HepG2 (cell line): ENCODE data around the gene EIF4EBP3. TPM values are rescaled to one million over a fixed set of nuclear protein-coding genes. Genes with fewer than 3 reads are reported as not detected.

Experiments used
- BORCS8-MEF2B ChIP-seq: sonication (generic); formaldehyde crosslinking; IDR thresholded peaks from 2 replicates; pipeline ENCODE4 v1.8.0; 2022; ENCODE audit warnings: mild to moderate bottlenecking, missing genetic modification reagents
- DMTF1 ChIP-seq: sonication (generic); formaldehyde crosslinking; IDR thresholded peaks from 2 replicates; pipeline ENCODE4 v1.4.0; 2020; ENCODE audit warnings: mild to moderate bottlenecking, missing genetic modification reagents
- FOXP4 ChIP-seq: sonication (generic); formaldehyde crosslinking; IDR thresholded peaks from 2 replicates; pipeline ENCODE4 v1.4.0; 2020; ENCODE audit warnings: missing genetic modification reagents
- KDM3A ChIP-seq: IDR thresholded peaks from 2 replicates; pipeline ENCODE4 v1.6.1; 2018; ENCODE audit warnings: low read depth, missing compliant biosample characterization
- LCORL ChIP-seq, 2 experiments: fragments of 450-650 bp in 1 of 2; sonication (generic) in 1 of 2; formaldehyde crosslinking in 1 of 2; IDR thresholded peaks; 2 replicates each; pipeline versions ENCODE4 v1.5.0 to v1.6.1; 2017 to 2020; ENCODE audit warnings: antibody characterized with exemption in 1 of 2, missing genetic modification reagents in 1 of 2
- SNAI1 ChIP-seq: sonication (generic); formaldehyde crosslinking; IDR thresholded peaks from 2 replicates; pipeline ENCODE4 v1.5.0; 2020; ENCODE audit warnings: mild to moderate bottlenecking, missing genetic modification reagents, borderline replicate concordance
- TRIM22 ChIP-seq: fragments of 450-650 bp; IDR thresholded peaks from 2 replicates; pipeline ENCODE4 v1.6.1; 2017
- ZBTB20 ChIP-seq: sonication (generic); formaldehyde crosslinking; IDR thresholded peaks from 2 replicates; pipeline ENCODE4 v1.8.1; 2023; ENCODE audit warnings: missing genetic modification reagents, low read depth, mild to moderate bottlenecking, borderline replicate concordance
- ZNF24 ChIP-seq: fragments of 450-650 bp; IDR thresholded peaks from 2 replicates; pipeline ENCODE4 v1.6.1; 2017; ENCODE audit warnings: antibody characterized with exemption, mild to moderate bottlenecking
- ZNF720 ChIP-seq: sonication (generic); formaldehyde crosslinking; IDR thresholded peaks from 2 replicates; pipeline ENCODE4 v1.4.0; 2020; ENCODE audit warnings: missing genetic modification reagents
- ZNF747 ChIP-seq: sonication (generic); formaldehyde crosslinking; IDR thresholded peaks from 2 replicates; pipeline ENCODE4 v1.8.1; 2023; ENCODE audit warnings: missing genetic modification reagents, mild to moderate bottlenecking, borderline replicate concordance
- polyA plus RNA-seq, 8 experiments: library from polyadenylated mRNA; depleted of rRNA in 3 of 8; stranded (reverse) in 7 of 8; unstranded in 1 of 8; fragments of >200 nt; fragmentation: Illumina TruSeq in 4 of 8; extraction: Trizol in 4 of 8; gene quantifications; 2 replicates each; pipeline versions ENCODE4 v1.2.1 to v1.2.3, GENCODE V29; 2011 to 2016; ENCODE audit warnings: low read depth in 4 of 8, missing spikeins in 1 of 8, mixed read lengths in 1 of 8; ENCODE audit not compliant: insufficient read depth in 1 of 8
- total RNA-seq, 5 experiments: library from RNA; depleted of rRNA; stranded (reverse); fragments of >200 nt; fragmentation: Illumina TruSeq; extraction: Trizol; gene quantifications; 2 replicates each; pipeline ENCODE4 v1.2.3, GENCODE V29; 2016; ENCODE audit warnings: low read depth in 1 of 5
- TF ChIP-seq, protein P1 (sequence below): sonication (generic); formaldehyde crosslinking; IDR thresholded peaks from 2 replicates; pipeline ENCODE4 v1.8.1; 2023; ENCODE audit warnings: missing genetic modification reagents, mild to moderate bottlenecking, borderline replicate concordance
- TF ChIP-seq, protein P2 (sequence below): sonication (generic); formaldehyde crosslinking; IDR thresholded peaks from 2 replicates; pipeline ENCODE4 v1.5.1; 2020; ENCODE audit warnings: missing genetic modification reagents, mild to moderate bottlenecking, borderline replicate concordance
- TF ChIP-seq, protein P3 (sequence below): sonication (generic); formaldehyde crosslinking; IDR thresholded peaks from 2 replicates; pipeline ENCODE4 v1.4.0; 2020; ENCODE audit warnings: missing genetic modification reagents

EIF4EBP3 gene
- total and polyA plus RNA-seq, 2 of the 13 experiments (the other 11 are each of a cell fraction or from before 2014, with no cell fraction given) = 0.61 to 1.7 TPM

DNA sequence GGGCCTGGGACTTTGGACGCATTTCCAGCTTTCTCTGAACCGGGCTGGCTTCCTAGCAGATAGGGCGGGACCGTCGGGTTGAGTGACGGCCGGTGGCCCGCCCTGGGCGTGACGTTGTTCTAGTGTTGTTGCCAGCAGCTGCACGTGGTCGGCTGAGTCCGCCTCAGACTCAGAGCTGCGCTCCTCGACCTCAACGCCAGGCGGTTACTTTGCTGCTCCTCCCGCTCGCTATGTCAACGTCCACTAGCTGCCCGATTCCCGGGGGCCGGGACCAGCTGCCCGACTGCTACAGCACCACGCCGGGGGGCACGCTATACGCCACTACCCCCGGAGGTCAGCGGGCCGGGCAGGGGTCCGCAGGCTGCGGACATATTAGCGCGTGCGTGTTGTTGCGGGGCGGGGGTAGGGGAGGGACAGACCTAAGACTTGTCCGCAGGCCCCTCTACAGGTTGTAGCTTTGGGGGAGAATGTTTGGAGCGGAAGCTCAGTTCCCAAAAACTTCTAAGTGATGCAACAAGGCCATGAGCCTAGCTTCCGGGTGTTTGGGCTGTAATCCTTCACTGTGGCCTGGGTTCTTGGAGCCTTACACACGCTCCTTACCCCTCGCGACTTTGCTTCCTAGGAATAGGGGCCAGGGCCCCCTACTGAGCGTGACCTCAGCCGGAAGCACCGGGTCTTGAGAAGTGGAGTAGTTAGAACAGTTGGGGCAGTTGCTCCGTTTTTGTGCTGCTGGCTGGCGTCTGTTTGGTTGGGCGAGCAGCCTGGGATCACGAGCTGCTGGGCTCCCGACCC lies at the start of gene EIF4EBP3 (continued):
- TF ChIP-seq FOXP4 (CRISPR knock-in tag) = peak; percentile 77
- no peak for TF ChIP-seq TRIM22
- TF ChIP-seq LCORL (IDR thresholded peaks at IDR 0.05) = no peak
- peak; percentile 54; the same call in 1 of the 2 replicates for TF ChIP-seq LCORL (CRISPR knock-in tag; IDR thresholded peaks at IDR 0.05)
- TF ChIP-seq SNAI1 (CRISPR knock-in tag) = no peak
- TF ChIP-seq ZBTB20 (CRISPR knock-in tag) = peak; percentile 34; the same call in 1 of the 2 replicates
- no peak for TF ChIP-seq DMTF1 (CRISPR knock-in tag)
- TF ChIP-seq, protein P1, sequence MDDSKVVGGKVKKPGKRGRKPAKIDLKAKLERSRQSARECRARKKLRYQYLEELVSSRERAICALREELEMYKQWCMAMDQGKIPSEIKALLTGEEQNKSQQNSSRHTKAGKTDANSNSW (CRISPR knock-in tag) = no peak
- peak; percentile 39 for TF ChIP-seq BORCS8-MEF2B (CRISPR knock-in tag)
- TF ChIP-seq ZNF747 = peak; percentile 80; the same call in 1 of the 2 replicates
- TF ChIP-seq ZNF720 (CRISPR knock-in tag) = no peak
- peak; percentile 56; the same call in 1 of the 2 replicates for TF ChIP-seq KDM3A (CRISPR knock-in tag)
- TF ChIP-seq, protein P2, sequence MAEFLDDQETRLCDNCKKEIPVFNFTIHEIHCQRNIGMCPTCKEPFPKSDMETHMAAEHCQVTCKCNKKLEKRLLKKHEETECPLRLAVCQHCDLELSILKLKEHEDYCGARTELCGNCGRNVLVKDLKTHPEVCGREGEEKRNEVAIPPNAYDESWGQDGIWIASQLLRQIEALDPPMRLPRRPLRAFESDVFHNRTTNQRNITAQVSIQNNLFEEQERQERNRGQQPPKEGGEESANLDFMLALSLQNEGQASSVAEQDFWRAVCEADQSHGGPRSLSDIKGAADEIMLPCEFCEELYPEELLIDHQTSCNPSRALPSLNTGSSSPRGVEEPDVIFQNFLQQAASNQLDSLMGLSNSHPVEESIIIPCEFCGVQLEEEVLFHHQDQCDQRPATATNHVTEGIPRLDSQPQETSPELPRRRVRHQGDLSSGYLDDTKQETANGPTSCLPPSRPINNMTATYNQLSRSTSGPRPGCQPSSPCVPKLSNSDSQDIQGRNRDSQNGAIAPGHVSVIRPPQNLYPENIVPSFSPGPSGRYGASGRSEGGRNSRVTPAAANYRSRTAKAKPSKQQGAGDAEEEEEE (CRISPR knock-in tag) = no peak
- TF ChIP-seq, protein P3, sequence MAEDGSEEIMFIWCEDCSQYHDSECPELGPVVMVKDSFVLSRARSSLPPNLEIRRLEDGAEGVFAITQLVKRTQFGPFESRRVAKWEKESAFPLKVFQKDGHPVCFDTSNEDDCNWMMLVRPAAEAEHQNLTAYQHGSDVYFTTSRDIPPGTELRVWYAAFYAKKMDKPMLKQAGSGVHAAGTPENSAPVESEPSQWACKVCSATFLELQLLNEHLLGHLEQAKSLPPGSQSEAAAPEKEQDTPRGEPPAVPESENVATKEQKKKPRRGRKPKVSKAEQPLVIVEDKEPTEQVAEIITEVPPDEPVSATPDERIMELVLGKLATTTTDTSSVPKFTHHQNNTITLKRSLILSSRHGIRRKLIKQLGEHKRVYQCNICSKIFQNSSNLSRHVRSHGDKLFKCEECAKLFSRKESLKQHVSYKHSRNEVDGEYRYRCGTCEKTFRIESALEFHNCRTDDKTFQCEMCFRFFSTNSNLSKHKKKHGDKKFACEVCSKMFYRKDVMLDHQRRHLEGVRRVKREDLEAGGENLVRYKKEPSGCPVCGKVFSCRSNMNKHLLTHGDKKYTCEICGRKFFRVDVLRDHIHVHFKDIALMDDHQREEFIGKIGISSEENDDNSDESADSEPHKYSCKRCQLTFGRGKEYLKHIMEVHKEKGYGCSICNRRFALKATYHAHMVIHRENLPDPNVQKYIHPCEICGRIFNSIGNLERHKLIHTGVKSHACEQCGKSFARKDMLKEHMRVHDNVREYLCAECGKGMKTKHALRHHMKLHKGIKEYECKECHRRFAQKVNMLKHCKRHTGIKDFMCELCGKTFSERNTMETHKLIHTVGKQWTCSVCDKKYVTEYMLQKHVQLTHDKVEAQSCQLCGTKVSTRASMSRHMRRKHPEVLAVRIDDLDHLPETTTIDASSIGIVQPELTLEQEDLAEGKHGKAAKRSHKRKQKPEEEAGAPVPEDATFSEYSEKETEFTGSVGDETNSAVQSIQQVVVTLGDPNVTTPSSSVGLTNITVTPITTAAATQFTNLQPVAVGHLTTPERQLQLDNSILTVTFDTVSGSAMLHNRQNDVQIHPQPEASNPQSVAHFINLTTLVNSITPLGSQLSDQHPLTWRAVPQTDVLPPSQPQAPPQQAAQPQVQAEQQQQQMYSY (CRISPR knock-in tag) = peak; percentile 42; the same call in 1 of the 2 replicates
- no peak for TF ChIP-seq ZNF24
